ENCODE results near the gene SEMG2.

SEMG2 gene

GRCh38 chr20:45229264-45230056 is 8.3 kb downstream of the SEMG2 start:
- no peak for DNase-seq

DNA sequence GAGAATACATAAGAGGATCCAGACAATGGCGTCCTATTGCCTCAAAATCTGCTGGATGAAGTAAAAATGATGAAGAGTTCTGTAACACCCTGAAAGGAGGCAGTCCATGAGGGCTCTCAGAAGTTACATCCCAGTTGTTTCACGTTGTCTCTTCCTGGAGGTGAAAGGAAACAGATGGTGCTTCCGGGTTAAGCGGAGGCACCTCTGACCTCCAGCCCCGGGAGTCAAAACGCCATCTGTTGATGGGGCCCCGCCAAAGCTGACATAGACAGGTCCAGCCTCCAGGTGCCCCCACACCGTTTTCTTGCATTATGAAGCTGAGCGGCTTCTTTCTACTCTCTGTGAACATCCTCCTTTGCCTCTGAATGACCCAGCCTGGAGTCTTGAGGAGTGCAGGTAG is 9.5 kb downstream of the SEMG2 start:
- DNase-seq = no peak

GRCh38 chr20:45235995-45236394 is 14.8 kb downstream of the SEMG2 start:
- DNase-seq = no peak

DNA sequence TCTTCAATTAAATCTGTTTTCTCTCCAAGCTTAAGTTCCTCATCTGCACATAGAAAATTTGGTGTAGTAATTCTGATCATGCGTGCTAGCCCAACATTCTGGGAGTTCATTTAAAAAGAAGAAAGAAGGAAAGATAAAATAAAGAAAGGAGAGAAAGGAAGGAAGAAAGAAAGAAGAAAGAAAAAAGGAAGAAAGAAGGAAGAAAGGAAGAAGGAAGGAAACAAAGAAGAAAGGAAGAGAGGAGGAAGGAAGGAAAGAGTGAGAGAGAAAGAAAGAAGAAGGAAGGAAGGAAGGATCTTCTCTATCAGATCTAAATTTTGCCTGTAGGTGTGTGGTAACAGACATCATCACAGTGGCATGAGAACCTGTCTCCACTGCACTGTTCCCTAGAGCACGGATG is 17.0 kb downstream of the SEMG2 start:
- no peak for DNase-seq

- no peak for DNase-seq
Measured at GRCh38 chr20:45246109-45246508, 24.9 kb downstream of the SEMG2 start.

DNA sequence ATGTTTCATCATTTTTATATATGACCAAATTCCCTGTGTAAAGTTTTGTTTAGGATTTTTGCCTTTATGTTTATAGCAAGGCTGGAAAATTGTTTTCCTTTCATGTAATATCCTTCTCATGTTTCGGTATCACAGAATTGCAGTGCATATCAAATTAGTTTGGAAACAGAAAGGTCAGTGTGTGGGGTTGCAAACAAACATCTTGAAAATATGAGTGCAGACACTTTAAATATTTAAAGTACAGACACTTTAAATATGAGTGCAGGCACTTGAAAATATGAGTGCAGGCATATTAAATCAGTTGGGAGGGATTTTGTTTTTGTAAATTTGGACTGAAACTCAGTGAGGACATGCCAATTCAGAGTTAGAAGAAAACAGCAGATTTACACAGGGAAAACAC is 26.7 kb downstream of the SEMG2 start:
- no peak for DNase-seq

DNA sequence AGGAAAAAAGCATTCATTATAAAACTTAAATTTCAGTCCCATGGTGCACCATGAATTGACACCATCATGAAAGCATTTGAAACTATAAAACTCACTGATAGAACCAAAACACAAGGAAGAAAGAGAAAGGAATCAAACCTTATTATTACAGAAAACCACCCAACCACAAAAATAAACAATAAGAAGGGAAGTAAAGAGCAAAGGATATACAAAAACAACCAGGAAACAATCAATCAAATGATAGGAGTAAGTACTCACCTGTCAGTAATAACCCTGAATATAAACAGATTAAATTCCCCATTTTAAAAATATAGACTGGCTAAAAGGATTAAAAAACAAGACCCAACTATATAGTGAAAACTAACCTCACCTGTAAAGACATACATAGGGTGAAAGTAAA is 27.4 kb downstream of the SEMG2 start:
- no peak for DNase-seq

DNA sequence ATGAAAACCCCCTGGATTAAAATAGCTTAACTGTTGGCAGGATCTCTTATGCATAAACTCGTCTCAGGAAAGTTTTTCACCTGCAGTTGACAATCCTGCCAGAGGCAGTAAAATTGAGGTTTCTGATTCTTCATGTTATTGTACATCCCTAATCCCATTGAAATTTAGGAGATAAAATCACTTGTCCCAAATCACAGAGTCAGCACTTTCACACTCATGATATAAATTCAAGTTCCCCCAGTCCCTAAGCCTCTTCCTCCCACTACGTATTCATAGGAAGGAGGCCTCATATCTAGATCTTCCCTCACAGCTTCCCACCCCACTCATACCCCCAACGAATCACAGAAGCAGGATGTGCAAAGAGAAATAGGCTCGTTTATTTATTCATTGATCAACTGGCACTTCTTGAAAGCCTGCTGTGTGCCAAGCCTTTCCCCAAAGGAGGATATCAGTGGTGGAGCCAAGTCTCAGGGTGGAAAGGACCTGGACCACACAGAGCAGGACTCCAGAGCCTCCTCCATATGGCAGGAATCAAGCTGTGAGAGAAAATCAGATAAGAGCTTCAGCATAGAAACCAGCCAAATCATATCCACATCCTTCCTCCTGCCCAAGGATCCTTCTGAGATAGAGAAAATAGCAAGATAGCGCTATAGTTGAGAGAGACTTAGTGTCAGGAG is 30.8 kb downstream of the SEMG2 start:
- DNase-seq = no peak

- no peak for DNase-seq
Measured at GRCh38 chr20:45253261-45253660, 32.1 kb downstream of the SEMG2 start.

DNA sequence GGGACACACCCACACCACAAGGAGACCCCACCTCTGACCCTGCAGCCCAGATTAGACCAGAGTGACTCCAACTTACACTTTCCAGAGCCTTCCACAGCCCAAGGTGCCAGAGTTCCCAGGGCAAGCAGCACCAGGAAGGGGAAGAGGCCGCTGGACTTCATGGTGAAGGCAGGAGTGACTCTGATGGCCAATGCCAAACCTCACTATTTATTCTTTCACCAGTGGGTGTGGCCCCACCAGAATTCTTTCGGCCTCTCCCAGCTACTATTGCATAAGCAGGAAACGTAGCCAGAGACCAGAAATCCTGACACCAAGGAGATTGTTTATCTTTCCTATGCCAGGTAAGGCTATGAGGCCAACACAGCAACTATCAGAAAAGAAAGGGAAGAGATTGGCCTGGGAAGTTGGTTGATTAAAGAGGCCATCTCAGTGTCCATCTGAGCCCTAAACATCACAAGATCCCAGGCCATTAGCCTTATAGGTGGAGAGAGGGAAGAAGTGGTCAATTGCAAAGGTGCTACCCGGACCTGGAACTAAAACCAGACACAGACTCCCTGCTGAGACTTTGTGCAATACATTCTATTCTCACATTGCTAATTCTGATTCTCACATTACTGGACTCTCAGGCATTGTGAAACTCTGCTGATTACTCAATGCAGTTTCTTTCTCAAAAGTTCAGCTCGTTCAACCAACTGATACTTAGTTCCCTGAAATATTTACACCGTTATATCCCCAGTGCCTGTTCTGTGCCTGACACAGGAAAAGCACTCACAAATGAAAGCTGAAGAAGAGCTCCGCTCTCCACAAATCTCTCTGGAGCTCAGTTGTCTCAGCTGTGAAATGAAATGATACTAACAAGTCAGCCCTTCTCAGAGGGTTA is 33.5 kb downstream of the SEMG2 start, which contains the start of gene SLPI:
Gene SLPI, minus strand, starts transcription at position 182 of the 880 bp plus-strand sequence. Its CDS starts 21 bp downstream, at position 161.
- peak in 1 of 14 donors; percentile 3 for DNase-seq

GRCh38 chr20:45257161-45257560 is 36.0 kb downstream of the SEMG2 start:
- DNase-seq = no peak

DNA sequence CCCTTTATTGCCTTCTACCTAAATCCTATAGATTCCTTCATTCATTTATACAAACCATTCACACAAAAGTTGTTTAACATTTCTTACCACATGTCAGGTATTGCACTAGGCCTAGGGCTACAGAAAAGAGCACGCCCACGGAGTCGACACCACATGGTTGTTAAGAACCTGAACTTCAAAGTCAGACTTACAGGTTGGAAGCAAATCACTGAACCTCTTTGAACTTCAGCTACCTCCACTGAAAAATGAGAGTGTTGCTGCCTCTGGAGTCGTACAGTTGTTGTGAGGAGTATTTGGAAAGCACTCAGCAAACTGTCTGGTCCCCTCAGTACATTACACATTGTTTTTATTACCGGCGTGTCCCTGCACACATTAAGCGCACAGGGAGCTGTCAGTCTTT is 36.5 kb downstream of the SEMG2 start:
- no peak for DNase-seq

DNA sequence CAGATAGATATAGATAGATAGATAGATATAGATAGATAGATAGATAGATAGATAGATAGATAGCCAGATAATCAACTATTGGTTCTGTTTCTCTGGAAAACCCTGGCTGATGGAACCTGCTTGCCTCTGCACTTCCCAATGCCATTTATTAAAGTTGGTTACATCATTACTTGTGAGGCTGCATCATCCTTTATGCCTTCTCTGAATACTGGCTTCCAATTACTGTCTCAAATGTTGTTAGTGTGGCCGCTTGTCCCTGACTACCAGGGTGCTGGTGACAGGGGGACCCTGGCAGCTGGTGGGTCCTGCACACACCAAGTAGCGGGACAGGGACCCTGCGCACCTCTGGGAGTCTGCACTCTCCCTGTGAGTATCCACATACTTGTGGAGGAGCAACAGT is 37.1 kb downstream of the SEMG2 start:
- DNase-seq = no peak

DNA sequence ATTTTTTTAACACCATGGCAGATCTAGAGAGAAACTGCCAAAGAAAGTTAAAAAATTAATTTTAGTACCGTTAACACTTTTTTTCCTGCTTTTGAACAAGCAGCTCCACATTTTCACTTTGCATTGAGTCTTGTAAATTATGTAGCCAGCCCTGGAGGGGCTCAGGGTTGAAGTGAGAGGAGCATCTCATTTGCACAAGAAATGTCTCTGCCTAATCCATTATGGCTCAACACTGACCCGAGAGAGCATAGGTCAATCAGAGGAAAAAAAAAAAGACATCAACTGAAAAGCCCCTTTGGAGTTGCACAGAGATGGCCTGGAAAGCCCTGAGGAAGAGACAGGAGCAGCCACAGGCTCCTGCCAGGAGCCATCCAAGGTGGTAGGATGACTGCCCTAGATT is 37.5 kb downstream of the SEMG2 start:
- DNase-seq = no peak

GRCh38 chr20:45263556-45264266 is 42.5 kb downstream of the SEMG2 start:
- DNase-seq = no peak

GRCh38 chr20:45266977-45267376 is 45.8 kb downstream of the SEMG2 start:
- DNase-seq = no peak

DNA sequence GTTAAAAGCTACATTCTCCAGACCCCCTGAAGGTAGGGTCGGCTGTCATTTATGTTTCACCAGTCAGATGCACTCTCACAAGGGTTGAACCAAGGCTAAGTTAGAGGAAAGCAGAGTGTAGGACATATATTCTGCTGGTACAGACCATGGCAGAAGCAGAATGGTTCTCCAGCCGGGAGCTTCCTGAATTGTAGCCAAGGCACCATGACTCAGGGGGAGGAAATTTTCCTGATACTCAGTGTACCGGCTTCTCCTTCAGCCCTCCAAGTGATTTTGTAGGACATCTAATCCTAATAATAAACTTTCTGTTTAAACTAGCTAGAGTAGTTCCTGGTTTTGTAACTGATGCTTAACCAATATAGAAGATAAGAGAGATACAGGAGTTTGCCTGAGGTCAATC is 47.4 kb downstream of the SEMG2 start:
- DNase-seq = no peak

- no peak for DNase-seq
Measured at GRCh38 chr20:45269056-45269455, 47.9 kb downstream of the SEMG2 start.

DNA sequence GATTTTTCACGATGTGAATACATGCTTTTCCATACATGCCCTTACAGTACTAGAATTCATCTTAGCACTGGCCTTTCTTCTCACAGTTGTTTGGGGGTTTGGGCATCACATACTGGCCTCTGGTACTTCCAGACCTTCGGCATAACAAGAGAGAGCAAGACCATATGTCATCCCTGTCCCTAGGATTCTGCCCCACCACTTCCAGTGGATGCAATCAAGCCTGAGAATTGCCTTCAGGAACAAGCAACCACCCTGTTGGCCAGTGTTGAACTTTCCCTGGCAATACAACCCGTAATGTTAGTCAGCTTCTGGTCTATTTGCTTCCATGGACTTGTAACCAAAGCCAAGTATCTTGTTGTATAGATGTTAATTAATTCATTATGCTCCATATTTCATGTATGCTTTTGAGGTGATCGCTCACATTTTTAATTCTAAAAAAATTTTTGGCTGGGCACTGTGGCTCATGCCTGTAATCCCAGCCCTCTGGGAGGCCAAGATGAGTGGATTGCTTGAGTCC is 48.6 kb downstream of the SEMG2 start:
- no peak for DNase-seq
